Endometrial microvascular endothelial cells (primary cell): ENCODE measurements around the gene CRYGC. TPM values are rescaled to one million over a fixed set of nuclear protein-coding genes. Genes with fewer than 3 reads are reported as not detected.

Source experiments
- in situ Hi-C: cut with HindIII; loops from 2 replicates; pipeline ENCODE4 v1.10.0; 2017; ENCODE audit warnings: low sequenced_read_pairs, low pct_unique_long_range_greater_than_20kb; ENCODE audit errors: inconsistent ontology term
- total RNA-seq: library from RNA; depleted of rRNA; stranded (reverse); fragments of >200 nt; gene quantifications from one replicate; pipeline ENCODE4 v1.2.3, GENCODE V29; 2015; ENCODE audit errors: inconsistent ontology term

The CRYGC gene
- total RNA-seq = not detected

GRCh38 chr2:208129744-208130711, at the start of gene CRYGC:
Gene CRYGC (minus strand): TSS chr2:208129828. CDS start chr2:208129792, 36 bp downstream.
- in situ Hi-C loops = no loop called here

- in situ Hi-C loops = no loop called here
These were observed 49.5 kb upstream of the CRYGC start for GRCh38 chr2:208179028-208179609.

- in situ Hi-C loops = no loop called here
These were observed 46.2 kb upstream of the CRYGC start for GRCh38 chr2:208175840-208176153.

- in situ Hi-C loops = no loop called here
These were observed 45.6 kb upstream of the CRYGC start for GRCh38 chr2:208175069-208175839.

GRCh38 chr2:208174144-208174543, 44.5 kb upstream of the CRYGC start:
- in situ Hi-C loops = no loop called here

GRCh38 chr2:208172125-208172524, 42.5 kb upstream of the CRYGC start:
- in situ Hi-C loops = no loop called here

GRCh38 chr2:208164951-208165755, 35.5 kb upstream of the CRYGC start:
- in situ Hi-C loops = no loop called here

- in situ Hi-C loops = no loop called here
These were observed 33.9 kb upstream of the CRYGC start, which contains the start of gene CRYGA for GRCh38 chr2:208163489-208163888. Gene CRYGA (minus strand): TSS chr2:208163589. CDS start chr2:208163556, 33 bp downstream.

GRCh38 chr2:208156439-208156838, 26.8 kb upstream of the CRYGC start:
- in situ Hi-C loops = no loop called here

GRCh38 chr2:208153156-208153555, 23.5 kb upstream of the CRYGC start:
- in situ Hi-C loops = no loop called here

- in situ Hi-C loops = no loop called here
These were observed 21.3 kb upstream of the CRYGC start for GRCh38 chr2:208150956-208151355.

- in situ Hi-C loops = no loop called here
These were observed 20.5 kb upstream of the CRYGC start for GRCh38 chr2:208150094-208150493.

- in situ Hi-C loops = no loop called here
These were observed 19.2 kb upstream of the CRYGC start for GRCh38 chr2:208148803-208149202.

- in situ Hi-C loops = no loop called here
These were observed 18.1 kb upstream of the CRYGC start for GRCh38 chr2:208147759-208148158.

GRCh38 chr2:208147008-208147407, 17.4 kb upstream of the CRYGC start:
- in situ Hi-C loops = no loop called here

GRCh38 chr2:208146006-208146405, 16.4 kb upstream of the CRYGC start, which contains the start of gene CRYGB:
Gene CRYGB (minus strand): TSS chr2:208146158. CDS start chr2:208146120, 38 bp downstream.
- in situ Hi-C loops = no loop called here

- in situ Hi-C loops = no loop called here
These were observed 13.5 kb upstream of the CRYGC start for GRCh38 chr2:208142925-208143799.
